Stimulated activated CD8-positive, alpha-beta memory T cell treated with anti-CD3 and anti-CD28 coated beads, Interleukin-12 subunit alpha, Interleukin-12 subunit beta, amount 100 ng/mL, for 24 hours (primary cell): ENCODE measurements around the gene SLC29A2.

Source experiments
- DNase-seq: peaks from one replicate; pipeline ENCODE4 v3.0.0-alpha.2; 2020; ENCODE audit errors: extremely low read depth

SLC29A2 gene

GRCh38 chr11:66347425-66348276 lies 23.9 kb downstream of the SLC29A2 start, which contains the start of gene B4GAT1:
B4GAT1 (minus strand) TSS chr11:66347629; CDS start chr11:66347545, 84 bp downstream.
- DNase-seq, result peak; percentile 57

DNA sequence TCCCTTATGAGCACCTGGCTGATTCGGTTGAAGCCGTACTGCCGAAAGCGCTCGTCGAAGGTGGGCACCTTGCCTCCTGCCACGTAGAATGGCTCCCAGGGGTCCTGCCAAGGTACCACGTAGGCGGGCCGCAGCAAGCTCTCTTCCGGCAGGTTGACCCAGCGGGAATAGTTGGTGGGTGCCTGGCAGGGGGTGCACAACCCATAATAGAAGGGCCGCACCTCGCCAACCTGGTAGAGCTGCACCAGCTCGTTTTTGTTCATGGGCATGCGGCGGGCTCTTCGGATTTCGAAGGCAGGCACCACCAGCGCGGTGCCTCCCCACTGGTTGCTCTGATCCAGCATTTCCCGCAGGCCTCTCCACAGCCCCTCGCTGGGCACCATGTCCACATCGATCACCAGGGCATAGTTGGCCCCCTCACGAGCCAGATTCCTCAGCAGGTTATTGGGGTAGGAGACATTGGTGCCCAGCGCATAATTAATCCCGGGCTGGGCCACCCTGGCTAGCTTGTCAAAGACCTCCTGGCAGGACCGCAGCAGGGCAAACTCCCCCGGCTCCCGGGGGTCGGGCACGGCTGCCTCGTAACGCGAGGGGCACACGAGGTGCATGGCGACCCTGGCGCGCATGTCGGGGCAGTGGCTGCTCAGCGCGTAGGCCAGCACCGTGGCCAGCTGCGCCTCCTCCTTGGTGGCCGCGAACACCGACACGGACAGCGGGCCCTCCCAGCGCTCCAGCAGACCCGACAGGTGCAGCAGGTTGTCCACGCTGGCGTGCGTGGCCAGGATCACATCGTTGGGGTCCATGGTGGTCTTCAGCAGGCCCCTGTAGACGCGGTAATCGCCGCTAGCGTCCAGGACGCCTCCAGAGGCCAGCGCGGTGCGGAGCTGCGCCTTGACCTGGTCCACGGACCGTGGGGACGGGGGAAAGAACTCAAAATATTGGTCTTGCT lies 24.8 kb downstream of the SLC29A2 start:
- DNase-seq, result no peak

DNA sequence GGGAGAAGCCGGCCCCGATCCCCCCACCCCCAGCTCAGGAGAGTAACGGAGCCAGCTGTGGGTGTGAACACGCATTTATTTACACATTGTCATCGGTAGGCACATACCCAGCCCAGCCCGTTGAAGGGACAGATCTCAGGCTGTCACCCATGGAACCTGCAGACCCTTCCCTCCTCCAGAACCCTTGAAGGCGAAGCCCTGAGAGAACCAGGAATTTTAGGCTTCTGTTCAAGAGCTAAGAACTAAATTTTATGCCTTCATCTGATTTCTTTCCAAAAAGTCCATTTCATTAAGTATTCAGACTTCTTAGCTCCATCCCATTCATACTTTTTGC lies 26.3 kb downstream of the SLC29A2 start:
- DNase-seq, result no peak

DNA sequence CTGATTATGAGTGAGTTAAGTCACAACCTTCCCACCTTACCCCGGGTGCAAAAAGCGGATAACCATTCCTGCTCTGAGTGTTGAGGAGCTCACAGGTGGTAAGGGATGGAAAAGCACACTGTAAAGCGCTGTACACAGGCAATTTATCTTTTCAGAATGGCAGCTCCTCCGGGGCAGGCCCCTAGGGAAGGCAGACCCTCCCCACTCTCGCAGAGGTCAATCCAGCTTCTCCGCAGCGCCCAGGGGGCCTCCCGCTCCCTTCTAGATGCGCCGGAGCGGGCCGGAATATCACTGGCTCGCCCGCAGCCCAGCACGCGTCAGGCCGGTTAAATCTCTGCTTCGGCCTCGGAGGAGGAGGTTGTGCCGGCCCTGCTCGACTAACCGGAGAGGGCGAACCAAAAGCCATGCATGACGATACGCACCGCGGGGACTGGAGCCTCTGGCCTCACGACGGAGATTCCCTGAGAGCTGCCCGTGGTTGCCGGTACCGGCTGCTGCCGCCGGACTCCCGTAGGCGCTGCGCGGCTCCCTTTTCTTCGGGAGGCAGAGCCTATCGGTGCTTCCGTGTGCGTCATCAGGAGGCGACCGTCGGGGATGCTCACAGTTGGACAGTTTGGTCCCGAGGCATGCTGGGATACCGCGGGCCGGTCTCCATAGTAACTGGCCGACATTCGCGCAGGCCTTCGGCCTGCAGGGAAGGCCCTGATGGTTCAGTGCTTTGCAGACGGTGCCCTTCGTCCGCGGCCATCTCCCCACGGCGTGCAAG lies 26.8 kb downstream of the SLC29A2 start, which contains the start of gene BRMS1:
BRMS1 (minus strand) TSS at position 555 of the 766 bp plus-strand sequence. CDS start 2,870 bp downstream, outside the sequence.
- DNase-seq, result peak; percentile 97

- no peak for DNase-seq
Measured at GRCh38 chr11:66343176-66343575, 28.4 kb downstream of the SLC29A2 start.

DNA sequence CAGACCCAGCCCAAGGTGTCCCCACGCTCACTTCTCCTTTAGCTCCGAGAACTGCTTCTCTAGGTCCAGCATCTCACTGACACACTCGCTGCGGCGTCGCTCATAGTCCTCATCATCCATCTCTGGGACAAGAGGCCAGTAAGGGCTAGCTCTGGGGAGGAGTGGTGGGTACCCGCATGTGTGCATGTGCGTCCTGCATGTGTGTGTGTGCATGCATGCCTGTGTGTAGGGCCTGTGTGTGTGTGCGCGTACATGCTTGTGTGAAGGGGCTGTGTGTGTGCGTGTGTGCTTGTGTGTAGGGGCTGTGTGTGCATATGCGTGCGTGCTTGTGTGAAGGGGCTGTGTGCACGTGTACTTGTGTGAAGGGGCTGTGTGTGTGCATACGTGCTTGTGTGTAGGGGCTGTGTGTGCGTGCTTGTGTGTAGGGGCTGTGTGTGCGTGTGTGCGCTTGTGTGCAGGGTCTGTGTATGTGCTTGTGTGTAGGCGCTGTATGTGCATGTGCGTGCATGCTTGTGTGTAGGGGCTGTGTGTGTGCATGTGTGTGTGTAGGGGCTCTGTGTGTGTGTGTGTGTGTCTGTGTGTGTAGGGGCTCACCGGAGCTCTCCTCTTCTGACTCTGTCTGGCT lies 29.9 kb downstream of the SLC29A2 start:
- no peak for DNase-seq

DNA sequence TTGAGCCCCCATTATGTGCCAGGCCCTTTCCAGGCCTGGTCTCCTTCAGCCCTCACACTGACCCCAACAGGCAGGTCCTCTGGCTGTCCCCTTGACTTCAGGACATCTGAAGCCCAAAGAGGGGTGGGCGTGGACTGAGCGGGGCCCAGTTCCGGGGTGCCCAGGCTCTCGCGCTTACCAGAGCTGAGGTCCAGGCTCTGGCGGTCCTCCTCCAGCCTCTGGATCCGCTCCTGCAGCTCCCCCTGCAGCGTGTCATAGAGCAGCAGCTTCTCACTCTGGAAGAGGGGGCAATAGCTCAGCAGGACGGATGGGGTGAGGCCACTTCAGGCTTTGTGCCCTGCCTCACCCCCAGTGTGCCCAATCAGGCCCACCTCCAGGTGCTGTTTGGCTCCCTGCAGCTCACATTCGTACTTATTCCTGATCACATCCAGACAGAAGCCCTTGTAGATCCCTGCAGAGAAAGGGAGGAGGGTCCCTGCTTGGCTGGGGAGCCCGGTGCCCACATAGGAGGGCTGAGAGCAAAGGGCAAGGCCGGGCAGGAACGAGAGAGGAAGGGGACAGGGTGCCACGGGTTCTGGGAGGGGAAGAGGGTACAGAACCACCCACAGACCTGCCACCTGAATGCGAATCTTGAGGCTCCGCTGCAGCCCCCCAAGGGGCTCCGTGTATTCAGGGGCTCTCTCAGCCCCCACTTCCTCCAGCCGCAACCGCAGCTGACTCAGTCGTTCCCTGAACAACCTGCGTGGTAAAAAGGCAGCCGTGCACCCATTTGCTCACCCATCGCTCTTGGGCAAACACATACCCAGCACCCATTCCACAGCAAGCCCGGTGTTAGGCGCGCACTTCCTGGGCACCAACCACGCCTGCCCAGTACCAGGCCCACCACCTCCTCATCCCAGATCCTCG lies 30.7 kb downstream of the SLC29A2 start:
- no peak for DNase-seq

DNA sequence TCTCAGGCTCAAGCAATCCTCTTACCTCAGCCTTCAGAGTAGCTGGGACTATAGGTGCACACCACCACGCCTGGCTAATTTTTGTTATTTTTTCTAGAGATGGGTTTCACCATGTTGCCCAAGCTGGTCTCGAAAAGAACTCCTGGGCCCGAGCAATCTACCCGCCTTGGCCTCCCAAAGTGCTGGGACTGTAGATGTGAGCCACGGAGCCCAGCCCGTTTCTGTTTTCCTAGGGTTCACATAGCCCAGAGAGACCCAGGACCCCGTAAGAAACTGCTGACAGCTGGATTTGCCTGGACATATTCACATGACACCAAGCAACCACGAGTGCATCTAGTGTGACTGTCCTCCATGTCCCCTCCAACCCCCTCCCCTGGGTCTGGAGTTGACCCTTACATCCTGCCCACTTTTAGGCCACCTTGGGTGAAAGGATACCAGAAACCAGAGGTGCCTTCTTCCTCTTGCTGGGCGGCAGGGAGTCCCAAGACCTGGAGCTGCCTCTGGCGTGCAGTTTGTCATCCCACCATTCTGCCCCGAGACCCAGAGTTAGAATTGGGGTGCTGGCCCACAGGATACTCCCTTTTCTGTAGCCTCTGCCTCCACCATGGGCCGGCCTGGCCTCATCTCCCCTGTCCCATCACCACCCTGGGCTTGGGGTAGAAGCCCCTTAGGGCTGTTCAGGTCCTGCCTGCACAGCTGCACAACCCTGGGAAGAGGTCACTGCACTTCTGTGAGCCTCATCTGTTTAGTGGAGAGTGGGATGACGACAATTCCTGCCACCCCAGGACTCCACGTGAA lies 31.7 kb downstream of the SLC29A2 start:
- DNase-seq, result no peak

GRCh38 chr11:66339162-66339675 lies 32.3 kb downstream of the SLC29A2 start:
- DNase-seq, result no peak

DNA sequence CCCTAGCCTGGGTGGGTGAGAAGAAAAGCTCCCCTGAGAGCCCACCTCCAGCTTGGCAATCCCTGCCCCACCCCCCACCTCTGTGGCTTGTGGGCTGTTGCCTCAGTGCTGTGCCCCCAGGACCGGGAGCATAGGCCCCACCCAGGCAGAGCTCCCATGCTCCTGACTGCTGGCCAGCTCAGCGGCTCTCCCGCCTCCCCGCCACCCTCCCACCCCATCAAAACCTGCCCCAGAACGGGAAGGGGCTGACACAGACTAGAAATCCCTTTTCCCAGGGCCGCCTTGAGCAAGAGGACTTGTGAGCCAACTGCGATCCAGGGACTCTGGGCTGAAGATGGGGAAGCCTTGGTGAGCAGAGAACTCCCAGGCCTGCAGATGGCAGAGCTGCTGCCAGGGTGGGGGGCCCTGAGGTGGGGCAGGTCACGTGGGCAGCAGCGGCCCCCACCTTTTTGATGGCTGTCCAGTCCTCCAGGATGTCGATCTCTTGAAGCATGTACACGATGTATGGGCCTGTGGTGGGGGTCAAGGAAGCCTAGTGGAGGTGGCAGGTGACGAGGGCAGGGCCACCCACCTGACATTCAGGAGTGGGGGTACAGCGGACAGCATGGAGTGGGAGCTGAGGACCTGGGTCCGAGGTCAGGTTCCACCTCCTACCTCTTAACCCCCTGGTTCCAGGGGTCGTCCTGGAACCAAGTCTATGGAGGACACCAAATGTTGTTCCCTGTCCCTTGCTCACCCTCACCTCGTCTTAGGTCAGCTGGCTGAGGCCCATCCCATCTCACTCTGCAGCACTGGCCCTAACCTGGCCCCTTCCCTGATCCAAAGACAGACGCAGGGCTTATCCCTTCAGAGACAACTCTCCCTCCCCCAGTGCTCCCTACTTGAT lies 33.0 kb downstream of the SLC29A2 start:
- DNase-seq, result no peak

- no peak for DNase-seq
Measured at GRCh38 chr11:66337103-66337899, 34.3 kb downstream of the SLC29A2 start.

GRCh38 chr11:66336234-66337102 lies 35.1 kb downstream of the SLC29A2 start, which contains the start of gene RIN1:
RIN1 (minus strand) TSS chr11:66336434; CDS start chr11:66336402, 32 bp downstream.
- DNase-seq, result peak; percentile 48

DNA sequence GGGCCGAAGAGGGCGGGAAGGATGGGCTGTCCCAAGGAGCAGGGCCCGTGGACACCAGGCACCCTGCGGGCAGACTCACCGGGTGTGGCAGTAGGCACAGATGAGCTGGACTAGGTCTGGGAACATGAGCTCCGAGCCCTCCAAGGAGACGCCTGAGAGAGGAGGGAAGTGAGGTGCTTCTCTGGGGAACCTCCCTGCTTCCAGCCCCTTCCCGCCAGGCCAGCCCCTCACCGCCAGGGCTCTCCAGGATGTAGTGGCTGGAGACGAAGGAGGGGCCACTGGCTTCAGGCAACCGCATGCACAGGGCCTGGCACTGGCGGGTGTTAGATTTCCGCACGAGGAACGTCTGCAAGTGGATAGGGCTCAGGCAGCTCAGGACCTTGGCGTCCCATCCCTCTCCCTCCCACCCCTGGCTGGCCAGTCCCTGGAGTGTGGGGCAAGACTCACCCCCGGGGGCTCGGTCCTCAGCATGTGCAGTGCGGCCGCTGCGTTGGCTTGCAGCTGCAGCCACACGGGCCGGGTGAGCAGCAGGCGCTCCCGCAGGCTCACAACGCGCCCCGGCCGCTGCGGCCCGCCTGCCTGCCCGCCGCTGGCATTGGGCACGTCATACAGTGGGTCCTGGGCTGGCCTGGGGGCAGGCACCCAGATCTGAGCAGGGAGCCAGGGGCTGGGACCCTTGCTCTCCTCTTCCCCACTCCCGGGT lies 35.9 kb downstream of the SLC29A2 start:
- DNase-seq, result no peak

GRCh38 chr11:66334605-66335442 lies 36.7 kb downstream of the SLC29A2 start:
- no peak for DNase-seq
